Measurements from ENCODE around the gene EIF2B4. TPM values are rescaled to one million over a fixed set of nuclear protein-coding genes. Genes with fewer than 3 reads are reported as not detected.
A peak's percentile ranks its signal among the peaks of the same experiment; 100 is the strongest.
"Not testable (repeated sequence)": the region's sequence is repeated elsewhere in the genome, so short reads cannot be mapped to it uniquely, and the experiment has no call there.

EIF2B4 gene
- total RNA-seq, 1 donor from 2014 or later, result 44.4 TPM

- DNase-seq (ENCODE audit: extremely low read depth, low read depth, low spot score), result no peak
Measured at GRCh38 chr2:27350106-27350693, 19.9 kb downstream of the EIF2B4 start.

GRCh38 chr2:27347641-27348040, 22.5 kb downstream of the EIF2B4 start:
- no peak for DNase-seq (ENCODE audit: extremely low read depth, low read depth, low spot score)

GRCh38 chr2:27336173-27336572, 34.0 kb downstream of the EIF2B4 start:
- no peak for DNase-seq (ENCODE audit: extremely low read depth, low read depth, low spot score)

GRCh38 chr2:27335311-27335710, 34.8 kb downstream of the EIF2B4 start:
- no peak for DNase-seq (ENCODE audit: extremely low read depth, low read depth, low spot score)

GRCh38 chr2:27324720-27325119, 45.4 kb downstream of the EIF2B4 start:
- DNase-seq (ENCODE audit: extremely low read depth, low read depth, low spot score), result no peak

- no peak for DNase-seq (ENCODE audit: extremely low read depth, low read depth, low spot score)
Measured at GRCh38 chr2:27323596-27324285, 46.4 kb downstream of the EIF2B4 start.

DNA sequence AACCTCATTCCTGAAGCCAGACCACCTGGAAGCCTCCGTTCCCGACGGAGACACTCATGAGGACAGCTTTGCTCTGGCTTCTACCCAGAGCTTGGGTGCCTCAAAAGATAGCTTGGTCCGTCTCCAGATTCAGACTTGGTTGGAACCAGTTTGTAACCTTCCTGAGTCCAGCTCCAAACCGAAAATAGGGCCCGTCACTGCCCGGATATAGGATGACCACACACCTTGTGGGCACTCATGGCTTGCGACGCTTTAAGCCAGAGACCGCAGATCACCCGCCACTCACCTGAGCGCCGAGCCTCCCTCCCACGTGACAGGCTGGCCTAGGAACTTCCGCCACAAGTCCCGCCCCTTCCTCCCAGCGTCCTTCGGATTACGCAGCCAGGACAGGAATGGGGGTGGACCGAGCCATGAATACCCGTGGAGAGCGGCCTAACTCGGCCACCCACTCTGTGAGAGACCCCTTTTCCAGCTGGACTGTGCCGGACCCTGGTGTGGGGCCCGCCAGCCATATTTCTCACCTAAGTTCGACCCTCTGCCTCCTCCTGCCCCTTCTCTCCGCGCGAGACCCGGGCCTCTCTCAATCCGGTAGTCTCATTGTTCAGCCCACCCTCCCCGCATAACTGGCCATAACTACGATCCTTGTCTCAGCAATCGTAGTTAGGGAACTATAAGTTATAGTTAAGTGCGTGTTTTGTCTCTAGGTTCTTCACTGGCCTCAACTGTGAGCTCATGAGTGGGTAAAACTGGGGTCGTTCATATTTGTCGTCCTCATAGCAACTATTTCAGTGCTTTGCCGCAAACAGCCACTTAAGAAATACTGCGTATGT, 47.2 kb downstream of the EIF2B4 start, which contains the start of gene MPV17:
TSS of gene MPV17 (minus strand) at position 332 of the 830 bp plus-strand sequence. CDS start 580 bp downstream, outside the sequence.
- no peak for DNase-seq (ENCODE audit: extremely low read depth, low read depth, low spot score)

DNA sequence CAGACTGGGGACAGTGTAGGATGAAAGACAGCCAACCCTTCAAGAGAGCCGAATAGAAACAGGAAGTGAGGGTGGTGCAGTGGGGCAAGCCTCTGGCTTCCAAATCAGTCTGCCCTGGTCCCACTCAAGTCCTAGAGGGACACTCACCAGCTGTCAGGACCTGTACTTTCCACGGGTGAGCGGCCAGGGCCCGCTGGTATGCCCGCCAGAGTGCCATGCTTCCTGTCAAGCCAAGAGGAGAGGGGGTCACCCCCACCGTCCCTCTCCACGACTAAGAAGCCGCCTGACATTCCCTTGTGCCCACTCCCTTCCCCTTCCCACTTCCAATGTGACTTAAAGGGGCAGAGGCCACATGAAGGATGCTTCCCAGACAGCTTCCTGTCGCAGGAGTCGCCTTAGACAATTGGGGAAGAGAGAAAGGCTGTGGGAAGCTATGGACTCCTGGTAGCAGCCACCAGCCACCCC, 47.8 kb downstream of the EIF2B4 start:
- no peak for DNase-seq (ENCODE audit: extremely low read depth, low read depth, low spot score)

DNA sequence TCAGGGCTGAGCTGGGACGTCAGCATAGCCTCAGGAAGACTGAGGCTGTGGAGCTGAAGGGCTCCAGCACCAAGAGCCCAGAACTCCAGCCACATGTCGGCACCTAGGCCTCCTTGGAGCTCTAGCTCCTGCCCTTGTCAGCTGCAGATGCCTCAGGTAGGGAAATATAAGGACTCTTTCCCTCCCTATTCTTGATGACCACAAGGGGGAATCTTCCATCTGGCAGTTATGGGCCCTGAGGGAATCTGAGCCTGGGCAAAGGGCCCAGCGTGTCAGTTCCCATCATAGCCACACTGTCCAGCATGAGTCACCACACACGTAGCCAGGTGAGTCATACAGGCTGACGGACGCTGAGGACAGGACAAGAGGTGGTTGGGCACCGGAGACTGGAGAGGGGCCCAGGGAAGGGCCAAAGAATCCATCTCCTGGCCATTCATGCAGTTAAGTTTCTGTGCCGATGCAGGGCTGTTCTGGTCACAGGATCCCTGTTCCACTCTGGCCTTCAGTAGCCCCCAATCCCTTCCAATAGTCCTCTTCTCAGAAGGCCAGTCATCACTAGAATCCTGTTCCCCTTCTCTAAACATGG, 49.1 kb downstream of the EIF2B4 start:
- peak; percentile 84 for DNase-seq (ENCODE audit: extremely low read depth, low read depth, low spot score)

- DNase-seq (ENCODE audit: extremely low read depth, low read depth, low spot score), result not testable (repeated sequence)
Measured at GRCh38 chr2:27319839-27320238, 50.3 kb downstream of the EIF2B4 start.

- DNase-seq (ENCODE audit: extremely low read depth, low read depth, low spot score), result no peak
Measured at GRCh38 chr2:27316655-27317412, 53.3 kb downstream of the EIF2B4 start.

- no peak for DNase-seq (ENCODE audit: extremely low read depth, low read depth, low spot score)
Measured at GRCh38 chr2:27315122-27315521, 55.0 kb downstream of the EIF2B4 start.

DNA sequence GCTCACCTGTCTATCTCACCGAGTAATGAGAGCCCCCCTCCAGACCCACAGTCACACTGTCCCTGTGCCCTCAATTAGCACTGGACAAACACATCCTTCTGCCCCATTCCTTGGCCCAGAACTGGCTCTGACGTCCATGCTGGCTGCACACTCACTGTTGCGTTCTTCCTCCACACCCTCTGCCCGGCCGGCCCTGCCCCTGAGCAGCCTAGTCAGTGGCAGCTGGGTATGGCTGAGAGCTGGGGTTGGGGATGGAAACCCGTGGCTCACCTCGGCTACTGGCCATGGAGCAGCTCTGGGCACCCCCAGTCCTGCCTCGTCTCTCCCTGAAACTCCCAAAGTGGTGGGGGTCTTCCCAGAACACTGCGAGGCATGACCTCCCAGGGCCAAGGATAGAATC, 55.4 kb downstream of the EIF2B4 start:
- no peak for DNase-seq (ENCODE audit: extremely low read depth, low read depth, low spot score)

Other genes starting within 250 kb of the EIF2B4 start
- gene ABHD1, start 246.5 kb downstream of the EIF2B4 start, total RNA-seq, result not detected in 2 replicates
- gene PREB, start 235.7 kb downstream of the EIF2B4 start, total RNA-seq, result 53.2 and 66.4 TPM in 2 replicates
- not detected in 2 replicates for gene PRR30, start 230.9 kb downstream of the EIF2B4 start, total RNA-seq
- gene TCF23, start 221.3 kb downstream of the EIF2B4 start, total RNA-seq, result not detected in 2 replicates
- gene ATRAID, start 158.3 kb downstream of the EIF2B4 start, total RNA-seq, result 106 and 748 TPM in 2 replicates
- 19.0 and 24.6 TPM in 2 replicates for gene SLC5A6, start 158.1 kb downstream of the EIF2B4 start, total RNA-seq
- gene CAD, start 153.0 kb downstream of the EIF2B4 start, total RNA-seq, result 41.1 and 56.5 TPM in 2 replicates
- 5.9 and 6.5 TPM in 2 replicates for gene SLC30A3, start 107.3 kb downstream of the EIF2B4 start, total RNA-seq
- 0.47 TPM in 1 of 2 replicates, not detected in the other for gene DNAJC5G, start 94.9 kb downstream of the EIF2B4 start, total RNA-seq
- gene TRIM54, start 87.9 kb downstream of the EIF2B4 start, total RNA-seq, result 0.12 TPM in 1 of 2 replicates, not detected in the other
- 1.4 TPM in 1 of 2 replicates, not detected in the other for gene UCN, start 61.9 kb downstream of the EIF2B4 start, total RNA-seq
- 103 and 117 TPM in 2 replicates for gene MPV17, start 47.2 kb downstream of the EIF2B4 start, total RNA-seq
- gene GTF3C2, start 13.6 kb downstream of the EIF2B4 start, total RNA-seq, result 41.4 and 43.8 TPM in 2 replicates
- 86.8 and 108 TPM in 2 replicates for gene SNX17, start 278 bp upstream of the EIF2B4 start, total RNA-seq
- gene ZNF513, start 10.4 kb upstream of the EIF2B4 start, total RNA-seq, result 10.0 and 10.7 TPM in 2 replicates
- gene PPM1G, start 39.3 kb upstream of the EIF2B4 start, total RNA-seq, result 91.9 and 98.8 TPM in 2 replicates
- gene NRBP1, start 58.3 kb upstream of the EIF2B4 start, total RNA-seq, result 117 and 130 TPM in 2 replicates
- not detected in 2 replicates for gene KRTCAP3, start 72.0 kb upstream of the EIF2B4 start, total RNA-seq
- 13.9 and 26.8 TPM in 2 replicates for gene IFT172, start 119.4 kb upstream of the EIF2B4 start, total RNA-seq
- gene FNDC4, start 124.9 kb upstream of the EIF2B4 start, total RNA-seq, result 27.5 and 34.3 TPM in 2 replicates
- gene GCKR, start 126.5 kb upstream of the EIF2B4 start, total RNA-seq, result 0.88 and 1.8 TPM in 2 replicates
- 18.8 and 24.9 TPM in 2 replicates for gene ZNF512, start 212.7 kb upstream of the EIF2B4 start, total RNA-seq